Liver (tissue), 9 donors: ENCODE results near the gene LRP3. TPM values are rescaled to one million over a fixed set of nuclear protein-coding genes. Genes with fewer than 3 reads are reported as not detected.

Experiments
- DNase-seq: peaks from one replicate; pipeline ENCODE4 v3.0.0-alpha.2; 2017; ENCODE audit warnings: low spot score
- H3K27ac ChIP-seq, 2 donors: one replicate each; pipeline ENCODE4 v1.7.0; 2013; ENCODE audit warnings: inconsistent platforms in 2 of 2, low read length in 2 of 2, control low read depth in 1 of 2, low read depth in 1 of 2, mild to moderate bottlenecking in 1 of 2
- H3K27me3 ChIP-seq, 4 donors: one replicate each; pipeline versions ENCODE4 v1.6.1 to v1.7.0; 2013; ENCODE audit warnings: low read length in 3 of 4, inconsistent platforms in 1 of 4, mild to moderate bottlenecking in 1 of 4, moderate library complexity in 1 of 4; ENCODE audit not compliant: control insufficient read depth in 4 of 4, insufficient read depth in 4 of 4
- H3K36me3 ChIP-seq, 4 donors: one replicate each; pipeline versions ENCODE4 v1.6.1 to v1.7.0; 2013; ENCODE audit warnings: low read length in 3 of 4, mild to moderate bottlenecking in 3 of 4, low read depth in 1 of 4, moderate library complexity in 1 of 4; ENCODE audit not compliant: control insufficient read depth in 4 of 4, insufficient read depth in 3 of 4
- H3K4me1 ChIP-seq, 4 donors: one replicate each; pipeline versions ENCODE4 v1.6.1 to v1.7.0; 2013; ENCODE audit warnings: low read length in 3 of 4, mild to moderate bottlenecking in 3 of 4, moderate library complexity in 1 of 4; ENCODE audit not compliant: control insufficient read depth in 4 of 4, insufficient read depth in 4 of 4
- H3K4me3 ChIP-seq, 3 donors: one replicate each; pipeline versions ENCODE4 v1.6.1 to v1.7.0; 2013; ENCODE audit warnings: low read length in 3 of 3, control low read depth in 1 of 3, low read depth in 1 of 3, mild to moderate bottlenecking in 1 of 3
- H3K9ac ChIP-seq, 2 donors: one replicate each; pipeline ENCODE4 v1.7.0; 2013; ENCODE audit warnings: low read length in 2 of 2, mild to moderate bottlenecking in 2 of 2, moderate library complexity in 2 of 2, control low read depth in 1 of 2, low read depth in 1 of 2
- H3K9me3 ChIP-seq, 4 donors: one replicate each; pipeline versions ENCODE4 v1.6.1 to v1.7.0; 2013; ENCODE audit warnings: low read length in 3 of 4; ENCODE audit not compliant: control insufficient read depth in 4 of 4
- ATF3 ChIP-seq: IDR thresholded peaks from 2 replicates; pipeline ENCODE4 v1.6.1; 2016; ENCODE audit warnings: antibody characterized with exemption
- FOXA1 ChIP-seq: IDR thresholded peaks from 2 replicates; pipeline ENCODE4 v1.6.1; 2016; ENCODE audit warnings: antibody characterized with exemption
- FOXA2 ChIP-seq: IDR thresholded peaks from 2 replicates; pipeline ENCODE4 v1.6.1; 2016; ENCODE audit warnings: antibody characterized with exemption
- GABPA ChIP-seq, 2 donors: IDR thresholded peaks in 1 of 2; conservative IDR thresholded peaks in 1 of 2; 2 replicates each; pipeline ENCODE4 v1.6.1; 2016; ENCODE audit warnings: antibody characterized with exemption in 2 of 2, mild to moderate bottlenecking in 1 of 2, moderate library complexity in 1 of 2
- HNF4A ChIP-seq, 2 donors: conservative IDR thresholded peaks; 2 replicates each; pipeline ENCODE4 v1.6.1; 2016; ENCODE audit warnings: antibody characterized with exemption in 2 of 2, mild to moderate bottlenecking in 2 of 2
- HNF4G ChIP-seq: IDR thresholded peaks from 2 replicates; pipeline ENCODE4 v1.6.1; 2016; ENCODE audit warnings: antibody characterized with exemption
- JUND ChIP-seq, 2 donors: IDR thresholded peaks; 2 replicates each; pipeline ENCODE4 v1.6.1; 2016; ENCODE audit warnings: antibody characterized with exemption in 2 of 2
- NR2F2 ChIP-seq: IDR thresholded peaks from 2 replicates; pipeline ENCODE4 v1.6.1; 2016; ENCODE audit warnings: antibody characterized with exemption
- RXRA ChIP-seq, 2 donors: IDR thresholded peaks; 2 replicates each; pipeline ENCODE4 v1.6.1; 2017 to 2018; ENCODE audit warnings: antibody characterized with exemption in 2 of 2, mild to moderate bottlenecking in 1 of 2
- SP1 ChIP-seq: IDR thresholded peaks from 2 replicates; pipeline ENCODE4 v1.6.1; 2018; ENCODE audit warnings: antibody characterized with exemption, mild to moderate bottlenecking
- TAF1 ChIP-seq: conservative IDR thresholded peaks from 2 replicates; pipeline ENCODE4 v1.6.1; 2016; ENCODE audit warnings: antibody characterized with exemption, mild to moderate bottlenecking
- YY1 ChIP-seq: IDR thresholded peaks from 2 replicates; pipeline ENCODE4 v1.6.1; 2016; ENCODE audit warnings: antibody characterized with exemption, mild to moderate bottlenecking
- WGBS: extraction: QIAGEN DNeasy Blood & Tissue Kit; methylation state at CpG from one replicate; pipeline ENCODE4 v1.1.7; 2013; 5-methylcytosine and 5-hydroxymethylcytosine counted together
- polyA plus RNA-seq, 2 donors: library from polyadenylated mRNA; stranded (reverse) in 1 of 2; unstranded in 1 of 2; fragments of 200-250 nt in 1 of 2; fragments of >200 nt in 1 of 2; fragmentation: Nextera tagmentation in 1 of 2; extraction: Ambion mirVana in 1 of 2; gene quantifications; one replicate each; pipeline versions ENCODE4 v1.2.1 to v1.2.3, GENCODE V29; 2013 to 2015
- total RNA-seq, 2 donors: library from RNA; depleted of rRNA; stranded (reverse); fragments of >200 nt; gene quantifications; one replicate each; pipeline ENCODE4 v1.2.3, GENCODE V29; 2014
- TF ChIP-seq, protein P1 (sequence below): IDR thresholded peaks from 2 replicates; pipeline ENCODE4 v1.6.1; 2016; ENCODE audit warnings: antibody characterized with exemption, mild to moderate bottlenecking
- TF ChIP-seq, protein P2 (sequence below): IDR thresholded peaks from 2 replicates; pipeline ENCODE4 v1.6.1; 2016; ENCODE audit warnings: antibody characterized with exemption
- donor health status: healthy.
- donor health status: healthy.
- donor health status: healthy.
- donor health status: healthy.
- donor health status: healthy.

LRP3 gene
- total and polyA plus RNA-seq, 4 donors, result 2.5 to 42.3 (median 15.4) TPM

- WGBS, result 93% methylated on average over 20 of the region's 20 CpGs
- no peak overlapping the region for H3K4me3 ChIP-seq
- TF ChIP-seq HNF4G (no peak), YY1 (no peak), SP1 (no peak), FOXA1 (no peak), RXRA (IDR thresholded peaks at IDR 0.05) (no peak), FOXA2 (no peak), HNF4A (conservative IDR thresholded peaks at IDR 0.05) (no peak)
Measured at GRCh38 chr19:33235996-33236350, 41.8 kb downstream of the LRP3 start.

DNA sequence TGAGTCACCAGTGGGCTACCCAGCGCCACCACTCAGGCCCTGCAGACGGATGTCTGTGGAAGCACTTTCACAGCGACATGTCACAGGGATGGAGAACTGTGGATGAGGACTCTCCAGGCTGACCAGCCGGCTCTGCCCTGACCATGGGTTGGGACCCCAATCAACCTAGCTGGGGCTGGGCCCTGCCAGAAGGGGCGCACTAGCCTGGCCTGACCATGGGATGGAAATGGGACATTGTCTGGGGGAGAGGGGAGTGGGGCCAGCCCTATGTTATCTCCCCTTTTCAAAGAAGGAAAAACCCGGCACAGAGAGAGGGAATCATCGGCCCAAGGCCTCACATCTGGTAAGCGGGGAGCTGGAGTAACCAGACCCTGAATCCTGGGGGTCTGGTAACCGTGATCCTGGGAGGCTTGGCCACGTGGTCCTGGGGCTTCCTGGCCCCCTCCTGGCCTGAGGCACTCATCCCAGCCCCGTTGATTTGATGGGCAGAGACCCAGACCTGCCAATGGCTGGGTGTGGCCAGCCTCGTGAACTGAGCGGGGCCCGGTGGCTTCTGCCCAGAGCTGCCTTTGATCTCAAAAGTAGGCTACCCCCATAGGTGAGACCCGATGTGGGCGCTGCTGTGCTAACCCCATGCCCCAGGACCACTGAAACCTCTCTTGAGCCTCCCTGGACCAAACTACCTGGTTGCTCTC, 42.7 kb downstream of the LRP3 start:
- Histone ChIP-seq H3K27ac (no peak overlapping the region), H3K9me3 (no peaks in the 10 kb centered on the region), H3K9ac (no peak overlapping the region), H3K36me3 (no peaks in the 10 kb centered on the region), H3K4me3 (no peak overlapping the region), H3K4me1 (peaks cover 8 to 31% (median 17%) of the 10 kb centered on the region in 4 donors), H3K27me3 (no peaks in the 10 kb centered on the region)
- DNase-seq, result no peak
- 87% methylated on average over 16 of the region's 16 CpGs for WGBS
- TF ChIP-seq, protein P1, sequence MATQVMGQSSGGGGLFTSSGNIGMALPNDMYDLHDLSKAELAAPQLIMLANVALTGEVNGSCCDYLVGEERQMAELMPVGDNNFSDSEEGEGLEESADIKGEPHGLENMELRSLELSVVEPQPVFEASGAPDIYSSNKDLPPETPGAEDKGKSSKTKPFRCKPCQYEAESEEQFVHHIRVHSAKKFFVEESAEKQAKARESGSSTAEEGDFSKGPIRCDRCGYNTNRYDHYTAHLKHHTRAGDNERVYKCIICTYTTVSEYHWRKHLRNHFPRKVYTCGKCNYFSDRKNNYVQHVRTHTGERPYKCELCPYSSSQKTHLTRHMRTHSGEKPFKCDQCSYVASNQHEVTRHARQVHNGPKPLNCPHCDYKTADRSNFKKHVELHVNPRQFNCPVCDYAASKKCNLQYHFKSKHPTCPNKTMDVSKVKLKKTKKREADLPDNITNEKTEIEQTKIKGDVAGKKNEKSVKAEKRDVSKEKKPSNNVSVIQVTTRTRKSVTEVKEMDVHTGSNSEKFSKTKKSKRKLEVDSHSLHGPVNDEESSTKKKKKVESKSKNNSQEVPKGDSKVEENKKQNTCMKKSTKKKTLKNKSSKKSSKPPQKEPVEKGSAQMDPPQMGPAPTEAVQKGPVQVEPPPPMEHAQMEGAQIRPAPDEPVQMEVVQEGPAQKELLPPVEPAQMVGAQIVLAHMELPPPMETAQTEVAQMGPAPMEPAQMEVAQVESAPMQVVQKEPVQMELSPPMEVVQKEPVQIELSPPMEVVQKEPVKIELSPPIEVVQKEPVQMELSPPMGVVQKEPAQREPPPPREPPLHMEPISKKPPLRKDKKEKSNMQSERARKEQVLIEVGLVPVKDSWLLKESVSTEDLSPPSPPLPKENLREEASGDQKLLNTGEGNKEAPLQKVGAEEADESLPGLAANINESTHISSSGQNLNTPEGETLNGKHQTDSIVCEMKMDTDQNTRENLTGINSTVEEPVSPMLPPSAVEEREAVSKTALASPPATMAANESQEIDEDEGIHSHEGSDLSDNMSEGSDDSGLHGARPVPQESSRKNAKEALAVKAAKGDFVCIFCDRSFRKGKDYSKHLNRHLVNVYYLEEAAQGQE, result no peak
- no peak for TF ChIP-seq HNF4G
- no peak for TF ChIP-seq FOXA1
- TF ChIP-seq, protein P2, sequence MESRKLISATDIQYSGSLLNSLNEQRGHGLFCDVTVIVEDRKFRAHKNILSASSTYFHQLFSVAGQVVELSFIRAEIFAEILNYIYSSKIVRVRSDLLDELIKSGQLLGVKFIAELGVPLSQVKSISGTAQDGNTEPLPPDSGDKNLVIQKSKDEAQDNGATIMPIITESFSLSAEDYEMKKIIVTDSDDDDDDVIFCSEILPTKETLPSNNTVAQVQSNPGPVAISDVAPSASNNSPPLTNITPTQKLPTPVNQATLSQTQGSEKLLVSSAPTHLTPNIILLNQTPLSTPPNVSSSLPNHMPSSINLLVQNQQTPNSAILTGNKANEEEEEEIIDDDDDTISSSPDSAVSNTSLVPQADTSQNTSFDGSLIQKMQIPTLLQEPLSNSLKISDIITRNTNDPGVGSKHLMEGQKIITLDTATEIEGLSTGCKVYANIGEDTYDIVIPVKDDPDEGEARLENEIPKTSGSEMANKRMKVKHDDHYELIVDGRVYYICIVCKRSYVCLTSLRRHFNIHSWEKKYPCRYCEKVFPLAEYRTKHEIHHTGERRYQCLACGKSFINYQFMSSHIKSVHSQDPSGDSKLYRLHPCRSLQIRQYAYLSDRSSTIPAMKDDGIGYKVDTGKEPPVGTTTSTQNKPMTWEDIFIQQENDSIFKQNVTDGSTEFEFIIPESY, result no peak
- TF ChIP-seq GABPA (IDR thresholded peaks at IDR 0.05 in 1 of 2, conservative IDR thresholded peaks at IDR 0.05 in 1 of 2), result no peak
- TF ChIP-seq YY1, result no peak
- TF ChIP-seq TAF1, result no peak
- no peak for TF ChIP-seq JUND (IDR thresholded peaks at IDR 0.05)
- TF ChIP-seq NR2F2, result no peak
- no peak for TF ChIP-seq ATF3
- no peak for TF ChIP-seq HNF4A (conservative IDR thresholded peaks at IDR 0.05)
- no peak for TF ChIP-seq FOXA2

More at GRCh38 chr19:33235996-33236350, 41.8 kb downstream of the LRP3 start:
- Histone ChIP-seq H3K36me3 (no peaks in the 10 kb centered on the region), H3K9me3 (no peaks in the 10 kb centered on the region), H3K27me3 (no peaks in the 10 kb centered on the region), H3K9ac (no peak overlapping the region), H3K4me1 (peaks cover 5 to 22% (median 12%) of the 10 kb centered on the region in 4 donors), H3K27ac (no peak overlapping the region)
- DNase-seq, result no peak
